ENCODE results near the gene MGAT4B. TPM values are rescaled to one million over a fixed set of nuclear protein-coding genes. Genes with fewer than 3 reads are reported as not detected.

MGAT4B gene
- total and polyA plus RNA-seq, 2 of the 13 experiments (the other 11 are each of a cell fraction or from before 2014, with no cell fraction given): 93.5 to 130 TPM

GRCh38 chr5:179820483-179821297 is 14.0 kb upstream of the MGAT4B start, which contains the start of gene SQSTM1 (continued):
- TF ChIP-seq MLLT10 (CRISPR knock-in tag; IDR thresholded peaks at IDR 0.05) (no peak), POLR2AphosphoS5 (IDR thresholded peaks at IDR 0.05; ENCODE audit: low read depth, low read length) (peak; percentile 97), EHMT2 (IDR thresholded peaks at IDR 0.05; ENCODE audit: borderline replicate concordance, low read depth, low read length) (no peak), NONO (IDR thresholded peaks at IDR 0.05) (no peak), NONO (CRISPR knock-in tag; conservative IDR thresholded peaks at IDR 0.05) (peak; percentile 34; the same call in 1 of the 2 replicates), AKAP8 (CRISPR knock-in tag; IDR thresholded peaks at IDR 0.05) (peak; percentile 91; the same call in 1 of the 2 replicates), TMF1 (CRISPR knock-in tag; IDR thresholded peaks at IDR 0.05; ENCODE audit: low read depth) (no peak; the same call in 1 of the 2 replicates), PAF1 (CRISPR knock-in tag; IDR thresholded peaks at IDR 0.05) (no peak), SKI (IDR thresholded peaks at IDR 0.05; ENCODE audit: partially characterized antibody) (peak; percentile 22), RBAK (CRISPR knock-in tag; IDR thresholded peaks at IDR 0.05) (no peak), ZNF282 (IDR thresholded peaks at IDR 0.05; ENCODE audit: partially characterized antibody) (no peak), ZNF737 (CRISPR knock-in tag; IDR thresholded peaks at IDR 0.05; ENCODE audit: borderline replicate concordance) (no peak), ZSCAN22 (CRISPR knock-in tag; IDR thresholded peaks at IDR 0.05) (no peak), E2F2 (CRISPR knock-in tag; IDR thresholded peaks at IDR 0.05; ENCODE audit: borderline replicate concordance) (no peak), REXO4 (CRISPR knock-in tag; IDR thresholded peaks at IDR 0.05; ENCODE audit: borderline replicate concordance) (no peak), ZNF180 (CRISPR knock-in tag; IDR thresholded peaks at IDR 0.05; ENCODE audit: borderline replicate concordance, low read depth) (no peak), ZNF468 (CRISPR knock-in tag; IDR thresholded peaks at IDR 0.05) (no peak), ZNF780A (CRISPR knock-in tag; IDR thresholded peaks at IDR 0.05) (no peak), ARID5B (CRISPR knock-in tag; IDR thresholded peaks at IDR 0.05) (no peak), ZNF839 (CRISPR knock-in tag; IDR thresholded peaks at IDR 0.05; ENCODE audit: borderline replicate concordance) (no peak)
- TF ChIP-seq, protein P1, sequence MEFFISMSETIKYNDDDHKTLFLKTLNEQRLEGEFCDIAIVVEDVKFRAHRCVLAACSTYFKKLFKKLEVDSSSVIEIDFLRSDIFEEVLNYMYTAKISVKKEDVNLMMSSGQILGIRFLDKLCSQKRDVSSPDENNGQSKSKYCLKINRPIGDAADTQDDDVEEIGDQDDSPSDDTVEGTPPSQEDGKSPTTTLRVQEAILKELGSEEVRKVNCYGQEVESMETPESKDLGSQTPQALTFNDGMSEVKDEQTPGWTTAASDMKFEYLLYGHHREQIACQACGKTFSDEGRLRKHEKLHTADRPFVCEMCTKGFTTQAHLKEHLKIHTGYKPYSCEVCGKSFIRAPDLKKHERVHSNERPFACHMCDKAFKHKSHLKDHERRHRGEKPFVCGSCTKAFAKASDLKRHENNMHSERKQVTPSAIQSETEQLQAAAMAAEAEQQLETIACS (CRISPR knock-in tag; IDR thresholded peaks at IDR 0.05): no peak
- TF ChIP-seq, protein P2, sequence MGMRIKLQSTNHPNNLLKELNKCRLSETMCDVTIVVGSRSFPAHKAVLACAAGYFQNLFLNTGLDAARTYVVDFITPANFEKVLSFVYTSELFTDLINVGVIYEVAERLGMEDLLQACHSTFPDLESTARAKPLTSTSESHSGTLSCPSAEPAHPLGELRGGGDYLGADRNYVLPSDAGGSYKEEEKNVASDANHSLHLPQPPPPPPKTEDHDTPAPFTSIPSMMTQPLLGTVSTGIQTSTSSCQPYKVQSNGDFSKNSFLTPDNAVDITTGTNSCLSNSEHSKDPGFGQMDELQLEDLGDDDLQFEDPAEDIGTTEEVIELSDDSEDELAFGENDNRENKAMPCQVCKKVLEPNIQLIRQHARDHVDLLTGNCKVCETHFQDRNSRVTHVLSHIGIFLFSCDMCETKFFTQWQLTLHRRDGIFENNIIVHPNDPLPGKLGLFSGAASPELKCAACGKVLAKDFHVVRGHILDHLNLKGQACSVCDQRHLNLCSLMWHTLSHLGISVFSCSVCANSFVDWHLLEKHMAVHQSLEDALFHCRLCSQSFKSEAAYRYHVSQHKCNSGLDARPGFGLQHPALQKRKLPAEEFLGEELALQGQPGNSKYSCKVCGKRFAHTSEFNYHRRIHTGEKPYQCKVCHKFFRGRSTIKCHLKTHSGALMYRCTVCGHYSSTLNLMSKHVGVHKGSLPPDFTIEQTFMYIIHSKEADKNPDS (CRISPR knock-in tag; IDR thresholded peaks at IDR 0.05): peak; percentile 10; the same call in 1 of the 2 replicates

All from HepG2 (cell line).